ENCODE measurements around the gene TNFRSF8. TPM values are rescaled to one million over a fixed set of nuclear protein-coding genes. Genes with fewer than 3 reads are reported as not detected.

TNFRSF8 gene
- total RNA-seq, 5 donors from 2014 or later (not counting 1 experiment from before 2014, with no cell fraction given), result 0.20 to 0.53 (median 0.33) TPM; not detected in 1

DNA sequence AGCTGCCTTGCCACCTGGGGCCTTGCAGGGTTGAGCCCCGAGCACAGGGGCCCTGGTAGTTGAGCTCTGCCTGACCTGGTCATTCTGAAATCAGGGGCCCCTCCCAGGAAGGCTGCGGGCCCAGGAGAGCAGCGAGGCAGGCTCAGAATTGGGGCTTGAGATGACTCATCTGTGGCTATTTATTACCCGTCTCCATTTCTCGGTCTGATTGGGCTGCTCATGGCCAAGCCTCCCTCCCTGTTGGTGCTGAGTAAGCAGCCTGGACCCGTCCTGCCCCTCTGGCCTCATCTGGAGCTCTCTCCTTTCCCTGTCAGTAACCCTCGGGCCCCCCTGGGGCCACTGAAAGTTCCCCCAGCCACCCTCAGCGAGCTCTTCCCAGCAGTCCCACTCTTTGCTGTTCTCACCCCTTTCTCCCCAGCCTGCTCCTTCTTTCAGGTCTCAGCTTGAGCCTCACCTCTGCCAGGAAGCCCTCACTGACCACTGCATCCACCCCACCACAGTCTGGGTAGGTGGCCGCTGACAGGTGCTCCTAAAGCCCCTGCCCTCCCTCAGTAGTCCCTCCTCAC, 11.0 kb upstream of the TNFRSF8 start:
- Mint-ChIP-seq H3K27ac (no peak overlapping the region), H3K4me3 (no peak overlapping the region), H3K36me3 (no peaks in the 10 kb centered on the region), H3K27me3 (no peaks in the 10 kb centered on the region), H3K9me3 (no peaks in the 10 kb centered on the region), H3K4me1 (peaks cover 8 to 12% (median 11%) of the 10 kb centered on the region in 3 donors)
- POLR2A ChIA-PET, result no interaction called here
- Histone ChIP-seq H3K4me3 (ENCODE audit: control insufficient read depth in 1 of 2, extremely low read depth in 1 of 2, low read length in 1 of 2) (no peak overlapping the region), H3K4me1 (ENCODE audit: control insufficient read depth in 1 of 2, extremely low read depth in 1 of 2, insufficient read depth in 2 of 2, low read length in 2 of 2) (peaks cover 0 to 21% of the 10 kb centered on the region in 2 experiments), H3K9me3 (no peaks in the 10 kb centered on the region), H3K27me3 (replicated peaks in 1 of 2; ENCODE audit: control insufficient read depth in 2 of 2, extremely low read depth in 1 of 2, insufficient read depth in 2 of 2, low read length in 1 of 2) (peaks cover 0 to 20% of the 10 kb centered on the region in 2 experiments), H3K36me3 (ENCODE audit: control insufficient read depth in 2 of 2, extremely low read depth in 1 of 2, insufficient read depth in 1 of 2, low read length in 1 of 2) (no peaks in the 10 kb centered on the region), H3K27ac (ENCODE audit: low read length) (no peak overlapping the region)
- ATAC-seq (replicated peaks in 1 of 4) (peak in 1 of 4 experiments; percentile 43), DNase-seq (no peak)
- CTCF ChIA-PET, result interaction anchor here in 1 of 2 donors (0.7 kb wide), 1 partner anchor 954 kb away, joined by 3 read pairs; no protein-coding TSS in a partner anchor
- 14% methylated on average over 9 of the region's 9 CpGs for WGBS (ENCODE audit: insufficient coverage)

DNA sequence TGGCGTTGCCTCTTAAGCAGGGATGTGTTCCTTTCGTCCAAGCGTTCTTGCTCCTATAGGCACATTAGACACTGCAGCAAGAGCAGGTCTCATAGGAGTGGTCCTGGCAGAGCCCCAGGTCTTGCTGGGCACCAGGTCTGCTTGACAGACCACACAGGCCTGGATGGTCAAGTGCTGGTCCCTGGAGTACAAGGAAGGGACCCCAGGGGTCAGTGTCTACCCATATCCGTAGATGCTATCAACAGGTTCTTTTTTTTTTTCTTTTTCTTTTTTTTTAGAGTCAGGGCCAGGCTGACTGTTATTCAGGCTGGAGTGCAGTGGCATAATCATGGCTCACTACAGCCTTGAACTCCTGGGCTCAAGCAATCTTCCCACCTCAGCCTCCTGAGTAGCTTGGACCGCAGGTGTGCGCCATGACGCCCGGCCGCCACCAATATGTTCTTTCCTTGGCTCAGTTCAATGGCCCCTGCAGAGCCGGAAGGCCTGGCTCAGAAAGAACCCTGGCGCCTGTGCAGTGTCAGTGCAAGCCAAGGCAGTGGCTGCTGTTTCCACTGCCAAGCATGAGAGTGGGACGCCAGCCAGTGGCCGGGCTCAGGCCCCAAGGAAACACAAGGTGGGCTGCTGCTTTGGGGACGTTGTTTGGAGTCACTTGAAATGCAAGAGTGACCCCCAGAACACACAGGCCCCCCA, 10.0 kb upstream of the TNFRSF8 start:
- Mint-ChIP-seq H3K4me3 (no peak overlapping the region), H3K9me3 (no peaks in the 10 kb centered on the region), H3K27ac (no peak overlapping the region), H3K27me3 (no peaks in the 10 kb centered on the region), H3K4me1 (peaks cover 8 to 12% (median 11%) of the 10 kb centered on the region in 3 donors), H3K36me3 (no peaks in the 10 kb centered on the region)
- no peaks in the 10 kb centered on the region for H3K36me3 ChIP-seq (ENCODE audit: control insufficient read depth in 2 of 2, extremely low read depth in 1 of 2, insufficient read depth in 1 of 2, low read length in 1 of 2)
- H3K27ac ChIP-seq (ENCODE audit: low read length), result no peak overlapping the region
- WGBS (ENCODE audit: insufficient coverage), result 88% methylated on average over 13 of the region's 14 CpGs
- peaks cover 0 to 10% of the 10 kb centered on the region in 2 experiments for H3K4me1 ChIP-seq (ENCODE audit: control insufficient read depth in 1 of 2, extremely low read depth in 1 of 2, insufficient read depth in 2 of 2, low read length in 2 of 2)
- no peak for DNase-seq
- CTCF ChIA-PET, result no interaction called here
- no peak overlapping the region for H3K4me3 ChIP-seq (ENCODE audit: control insufficient read depth in 1 of 2, extremely low read depth in 1 of 2, low read length in 1 of 2)
- H3K9me3 ChIP-seq, result no peaks in the 10 kb centered on the region
- ATAC-seq (replicated peaks in 1 of 4), result no peak
- H3K27me3 ChIP-seq (replicated peaks in 1 of 2; ENCODE audit: control insufficient read depth in 2 of 2, extremely low read depth in 1 of 2, insufficient read depth in 2 of 2, low read length in 1 of 2), result peaks cover 0 to 13% of the 10 kb centered on the region in 2 experiments
- POLR2A ChIA-PET, result no interaction called here

DNA sequence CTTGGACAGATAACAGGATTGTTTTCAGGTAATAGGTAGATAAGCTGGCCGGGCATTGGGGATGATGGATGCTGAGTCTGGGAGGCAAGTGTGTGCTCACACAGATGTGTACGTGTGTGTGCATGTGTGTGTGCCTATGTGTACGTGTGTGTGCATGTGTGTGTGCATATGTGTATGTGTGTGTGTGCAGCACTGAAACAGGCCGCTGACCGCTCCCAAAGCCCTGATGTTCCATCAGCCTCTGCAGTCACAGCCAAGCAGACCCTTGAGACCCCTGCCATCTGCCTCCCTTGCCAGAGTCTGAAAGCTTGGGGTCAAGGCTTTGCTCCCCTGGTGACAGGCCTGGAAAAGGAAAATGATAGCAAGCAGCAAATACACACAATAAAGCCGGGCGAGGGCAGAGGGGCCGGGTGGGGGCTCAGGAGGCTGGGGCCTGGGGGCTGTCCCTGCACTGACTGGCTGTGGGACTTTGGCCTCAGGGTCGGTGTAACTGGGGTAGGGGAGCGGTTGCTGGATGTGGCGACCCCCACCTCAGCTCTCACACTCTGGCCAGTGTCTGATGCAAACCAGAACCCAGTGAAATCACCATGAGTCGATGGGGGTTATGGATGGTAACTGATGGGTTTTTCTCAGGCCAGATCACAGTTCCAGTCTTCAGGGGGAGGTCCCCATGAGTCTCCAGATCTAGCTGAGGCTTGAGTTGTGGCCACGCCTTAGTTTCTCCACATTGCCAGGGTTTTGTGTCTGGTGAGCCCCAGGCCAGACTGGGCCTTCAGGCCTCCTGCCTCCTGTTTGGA, 9.2 kb upstream of the TNFRSF8 start:
- Mint-ChIP-seq H3K36me3 (no peaks in the 10 kb centered on the region), H3K27me3 (no peaks in the 10 kb centered on the region), H3K9me3 (no peaks in the 10 kb centered on the region), H3K4me3 (no peak overlapping the region), H3K4me1 (peaks cover 8 to 12% (median 11%) of the 10 kb centered on the region in 3 donors), H3K27ac (no peak overlapping the region)
- no peak for ATAC-seq (replicated peaks in 1 of 4)
- Histone ChIP-seq H3K27me3 (replicated peaks in 1 of 2; ENCODE audit: control insufficient read depth in 2 of 2, extremely low read depth in 1 of 2, insufficient read depth in 2 of 2, low read length in 1 of 2) (peaks cover 0 to 13% of the 10 kb centered on the region in 2 experiments), H3K9me3 (no peaks in the 10 kb centered on the region), H3K36me3 (ENCODE audit: control insufficient read depth in 2 of 2, extremely low read depth in 1 of 2, insufficient read depth in 1 of 2, low read length in 1 of 2) (no peaks in the 10 kb centered on the region), H3K27ac (ENCODE audit: low read length) (no peak overlapping the region), H3K4me3 (ENCODE audit: control insufficient read depth in 1 of 2, extremely low read depth in 1 of 2, low read length in 1 of 2) (no peak overlapping the region), H3K4me1 (ENCODE audit: control insufficient read depth in 1 of 2, extremely low read depth in 1 of 2, insufficient read depth in 2 of 2, low read length in 2 of 2) (peaks cover 0 to 10% of the 10 kb centered on the region in 2 experiments)
- ChIA-PET CTCF (no interaction called here), POLR2A (no interaction called here)
- 80% methylated on average over 7 of the region's 13 CpGs for WGBS (ENCODE audit: insufficient coverage)
- DNase-seq, result no peak

DNA sequence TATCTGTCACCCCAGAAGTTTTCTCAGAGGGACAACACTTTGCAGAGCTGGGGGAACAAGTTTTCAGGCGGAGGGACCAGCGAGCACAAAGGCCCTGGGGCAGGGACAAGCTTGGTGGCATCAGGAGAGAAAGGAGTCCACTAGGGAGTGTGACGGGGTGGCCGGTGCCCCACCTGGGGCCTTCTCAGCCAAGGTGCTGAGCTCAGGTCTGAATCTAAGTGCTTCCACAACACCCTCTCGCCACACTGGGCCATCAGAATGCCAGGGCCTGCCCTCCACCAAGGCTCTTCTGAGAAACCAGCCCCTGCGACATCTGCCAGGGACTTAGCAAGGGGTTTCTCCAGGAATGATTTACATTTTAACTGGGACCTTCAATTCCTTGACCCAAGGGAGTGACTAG, 7.8 kb upstream of the TNFRSF8 start:
- CTCF ChIA-PET, result interaction anchor here in 1 of 2 donors (0.6 kb wide), 1 partner anchor 277 kb away, joined by 3 read pairs; no protein-coding TSS in a partner anchor
- no peaks in the 10 kb centered on the region for H3K9me3 Mint-ChIP-seq
- H3K4me3 Mint-ChIP-seq, result no peak overlapping the region

DNA sequence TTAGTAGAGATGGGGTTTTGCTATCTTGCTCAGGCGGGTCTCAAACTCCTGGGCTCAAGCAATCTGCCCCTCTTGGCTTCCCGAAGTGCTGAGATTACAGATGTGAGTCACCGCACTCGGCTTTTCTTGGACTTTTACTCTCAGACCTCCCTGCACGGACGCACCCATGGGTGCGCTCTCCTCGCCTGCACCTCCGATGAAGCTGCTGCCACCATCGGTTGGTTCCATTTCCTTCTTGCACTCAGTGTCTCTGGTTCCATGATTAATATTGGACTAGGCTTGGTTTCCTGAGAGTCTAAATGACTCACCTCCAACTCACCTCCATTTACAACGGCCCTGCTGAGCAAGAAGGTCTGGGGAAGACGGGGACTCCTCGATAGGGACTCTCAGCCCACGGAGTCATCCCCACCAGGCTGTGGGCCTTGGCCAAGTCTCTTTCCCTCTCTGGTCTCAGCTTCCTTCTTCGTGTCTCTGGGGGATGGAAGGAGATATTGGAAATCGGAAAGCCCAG, 6.7 kb upstream of the TNFRSF8 start:
- no peak overlapping the region for H3K27ac ChIP-seq (ENCODE audit: low read length)
- ATAC-seq (replicated peaks in 1 of 4) (no peak), DNase-seq (no peak)
- peaks cover 8 to 16% (median 14%) of the 10 kb centered on the region in 3 donors for H3K4me1 Mint-ChIP-seq
- no peak overlapping the region for H3K27ac Mint-ChIP-seq
- H3K4me3 Mint-ChIP-seq, result no peak overlapping the region
- 69% methylated on average over 6 of the region's 16 CpGs for WGBS (ENCODE audit: insufficient coverage)
- peaks cover 0 to 22% of the 10 kb centered on the region in 2 experiments for H3K27me3 ChIP-seq (replicated peaks in 1 of 2; ENCODE audit: control insufficient read depth in 2 of 2, extremely low read depth in 1 of 2, insufficient read depth in 2 of 2, low read length in 1 of 2)
- ChIA-PET CTCF (no interaction called here), POLR2A (no interaction called here)
- no peaks in the 10 kb centered on the region for H3K36me3 Mint-ChIP-seq
- H3K4me3 ChIP-seq (ENCODE audit: control insufficient read depth in 1 of 2, extremely low read depth in 1 of 2, low read length in 1 of 2), result no peak overlapping the region
- peaks cover 0 to 10% of the 10 kb centered on the region in 2 experiments for H3K4me1 ChIP-seq (ENCODE audit: control insufficient read depth in 1 of 2, extremely low read depth in 1 of 2, insufficient read depth in 2 of 2, low read length in 2 of 2)
- H3K36me3 ChIP-seq (ENCODE audit: control insufficient read depth in 2 of 2, extremely low read depth in 1 of 2, insufficient read depth in 1 of 2, low read length in 1 of 2), result no peaks in the 10 kb centered on the region
- H3K27me3 Mint-ChIP-seq, result peaks cover 0 to 8% of the 10 kb centered on the region in 2 donors
- H3K9me3 ChIP-seq, result no peaks in the 10 kb centered on the region
- no peaks in the 10 kb centered on the region for H3K9me3 Mint-ChIP-seq

More for the DNA sequence above, 7.8 kb upstream of the TNFRSF8 start:
- Histone ChIP-seq H3K4me1 (ENCODE audit: control insufficient read depth in 1 of 2, extremely low read depth in 1 of 2, insufficient read depth in 2 of 2, low read length in 2 of 2) (peaks cover 0 to 10% of the 10 kb centered on the region in 2 experiments), H3K9me3 (no peaks in the 10 kb centered on the region), H3K4me3 (ENCODE audit: control insufficient read depth in 1 of 2, extremely low read depth in 1 of 2, low read length in 1 of 2) (no peak overlapping the region), H3K36me3 (ENCODE audit: control insufficient read depth in 2 of 2, extremely low read depth in 1 of 2, insufficient read depth in 1 of 2, low read length in 1 of 2) (no peaks in the 10 kb centered on the region), H3K27me3 (replicated peaks in 1 of 2; ENCODE audit: control insufficient read depth in 2 of 2, extremely low read depth in 1 of 2, insufficient read depth in 2 of 2, low read length in 1 of 2) (peaks cover 0 to 20% of the 10 kb centered on the region in 2 experiments), H3K27ac (ENCODE audit: low read length) (no peak overlapping the region)
- WGBS (ENCODE audit: insufficient coverage), result 98% methylated on average over 4 of the region's 6 CpGs
- peaks cover 8 to 16% (median 14%) of the 10 kb centered on the region in 3 donors for H3K4me1 Mint-ChIP-seq
- no peaks in the 10 kb centered on the region for H3K36me3 Mint-ChIP-seq
- DNase-seq, result no peak
- peaks cover 0 to 5% of the 10 kb centered on the region in 2 donors for H3K27me3 Mint-ChIP-seq
- ATAC-seq (replicated peaks in 1 of 4), result no peak
- H3K27ac Mint-ChIP-seq, result no peak overlapping the region
- POLR2A ChIA-PET, result no interaction called here

DNA sequence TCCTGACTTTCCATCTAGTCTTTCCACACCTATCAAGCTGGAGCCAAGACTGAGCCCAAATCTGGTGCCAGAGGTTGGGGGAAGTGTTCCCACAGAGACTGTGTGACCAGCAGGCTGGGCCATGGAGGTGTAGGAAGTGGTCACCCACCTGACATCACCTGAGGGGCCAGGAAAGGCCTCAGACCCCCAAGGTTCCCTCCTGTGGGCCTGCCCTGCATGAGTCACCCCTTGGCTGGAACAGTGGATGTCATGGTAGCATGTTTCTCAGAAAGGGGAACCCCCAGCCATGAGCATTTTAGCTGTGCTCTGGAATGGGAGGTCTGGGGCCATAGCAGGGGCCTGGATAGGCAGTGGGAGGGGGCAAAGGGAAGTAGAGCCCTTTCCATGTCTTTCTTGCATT, 5.7 kb upstream of the TNFRSF8 start:
- no peak overlapping the region for H3K4me3 ChIP-seq (ENCODE audit: control insufficient read depth in 1 of 2, extremely low read depth in 1 of 2, low read length in 1 of 2)
- H3K27me3 ChIP-seq (replicated peaks in 1 of 2; ENCODE audit: control insufficient read depth in 2 of 2, extremely low read depth in 1 of 2, insufficient read depth in 2 of 2, low read length in 1 of 2), result peaks cover 0 to 23% of the 10 kb centered on the region in 2 experiments
- ChIA-PET POLR2A (no interaction called here), CTCF (no interaction called here)
- H3K36me3 ChIP-seq (ENCODE audit: control insufficient read depth in 2 of 2, extremely low read depth in 1 of 2, insufficient read depth in 1 of 2, low read length in 1 of 2), result no peaks in the 10 kb centered on the region
- ATAC-seq (replicated peaks in 1 of 4) (no peak), DNase-seq (no peak)
- no peak overlapping the region for H3K27ac ChIP-seq (ENCODE audit: low read length)
- Mint-ChIP-seq H3K9me3 (no peaks in the 10 kb centered on the region), H3K4me1 (peaks cover 3 to 8% (median 7%) of the 10 kb centered on the region in 3 donors), H3K4me3 (no peak overlapping the region), H3K27ac (no peak overlapping the region), H3K36me3 (no peaks in the 10 kb centered on the region), H3K27me3 (peaks cover 0 to 15% of the 10 kb centered on the region in 2 donors)
- H3K9me3 ChIP-seq, result no peaks in the 10 kb centered on the region
- H3K4me1 ChIP-seq (ENCODE audit: control insufficient read depth in 1 of 2, extremely low read depth in 1 of 2, insufficient read depth in 2 of 2, low read length in 2 of 2), result peaks cover 0 to 1% of the 10 kb centered on the region in 2 experiments
